ENCODE results near the gene IL3. TPM values are rescaled to one million over a fixed set of nuclear protein-coding genes. Genes with fewer than 3 reads are reported as not detected.

The IL3 gene
- total and polyA plus RNA-seq, 9 of the 15 experiments (the other 6 are each of a cell fraction or from before 2014, with no cell fraction given): not detected

DNA sequence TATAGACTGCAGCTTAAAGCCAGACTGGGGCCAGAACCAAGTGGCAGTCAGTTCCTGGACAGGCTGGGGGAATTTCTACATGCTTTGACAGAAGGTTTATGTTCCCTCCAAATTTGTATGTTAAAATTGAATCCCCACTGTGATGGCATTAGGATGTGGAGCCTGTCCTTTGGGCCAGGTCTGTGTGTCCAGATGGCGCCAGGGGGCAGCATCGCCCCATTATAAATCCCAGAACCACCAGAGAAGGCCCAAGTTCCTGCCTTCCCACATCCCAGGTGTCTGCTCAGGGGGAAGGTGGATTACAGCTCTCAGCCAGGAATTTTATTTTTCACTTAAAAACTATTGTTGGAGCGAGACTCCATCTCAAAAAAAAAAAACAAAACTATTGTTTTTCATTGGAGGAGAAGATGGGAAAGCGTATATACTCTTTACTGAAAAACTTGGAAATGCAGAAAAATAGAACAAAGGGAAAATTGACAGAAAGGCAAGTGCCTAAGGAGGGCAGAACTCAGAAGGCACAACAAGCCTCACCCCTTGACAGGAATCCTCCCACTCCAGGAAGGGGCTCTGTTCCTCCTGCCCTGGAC, 5.0 kb downstream of the IL3 start (continued):
- TF ChIP-seq SP1 (CRISPR knock-in tag; IDR thresholded peaks at IDR 0.05): no peak
- TF ChIP-seq, protein P1, sequence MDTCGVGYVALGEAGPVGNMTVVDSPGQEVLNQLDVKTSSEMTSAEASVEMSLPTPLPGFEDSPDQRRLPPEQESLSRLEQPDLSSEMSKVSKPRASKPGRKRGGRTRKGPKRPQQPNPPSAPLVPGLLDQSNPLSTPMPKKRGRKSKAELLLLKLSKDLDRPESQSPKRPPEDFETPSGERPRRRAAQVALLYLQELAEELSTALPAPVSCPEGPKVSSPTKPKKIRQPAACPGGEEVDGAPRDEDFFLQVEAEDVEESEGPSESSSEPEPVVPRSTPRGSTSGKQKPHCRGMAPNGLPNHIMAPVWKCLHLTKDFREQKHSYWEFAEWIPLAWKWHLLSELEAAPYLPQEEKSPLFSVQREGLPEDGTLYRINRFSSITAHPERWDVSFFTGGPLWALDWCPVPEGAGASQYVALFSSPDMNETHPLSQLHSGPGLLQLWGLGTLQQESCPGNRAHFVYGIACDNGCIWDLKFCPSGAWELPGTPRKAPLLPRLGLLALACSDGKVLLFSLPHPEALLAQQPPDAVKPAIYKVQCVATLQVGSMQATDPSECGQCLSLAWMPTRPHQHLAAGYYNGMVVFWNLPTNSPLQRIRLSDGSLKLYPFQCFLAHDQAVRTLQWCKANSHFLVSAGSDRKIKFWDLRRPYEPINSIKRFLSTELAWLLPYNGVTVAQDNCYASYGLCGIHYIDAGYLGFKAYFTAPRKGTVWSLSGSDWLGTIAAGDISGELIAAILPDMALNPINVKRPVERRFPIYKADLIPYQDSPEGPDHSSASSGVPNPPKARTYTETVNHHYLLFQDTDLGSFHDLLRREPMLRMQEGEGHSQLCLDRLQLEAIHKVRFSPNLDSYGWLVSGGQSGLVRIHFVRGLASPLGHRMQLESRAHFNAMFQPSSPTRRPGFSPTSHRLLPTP (IDR thresholded peaks at IDR 0.05; ENCODE audit: borderline replicate concordance, extremely low read depth, insufficient read length): no peak
- TF ChIP-seq, protein P2, sequence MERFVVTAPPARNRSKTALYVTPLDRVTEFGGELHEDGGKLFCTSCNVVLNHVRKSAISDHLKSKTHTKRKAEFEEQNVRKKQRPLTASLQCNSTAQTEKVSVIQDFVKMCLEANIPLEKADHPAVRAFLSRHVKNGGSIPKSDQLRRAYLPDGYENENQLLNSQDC (CRISPR knock-in tag; IDR thresholded peaks at IDR 0.05): no peak
- no peak for TF ChIP-seq EWSR1 (IDR thresholded peaks at IDR 0.05; ENCODE audit: borderline replicate concordance, low read depth, partially characterized antibody)
- TF ChIP-seq KDM4B (IDR thresholded peaks at IDR 0.05; ENCODE audit: borderline replicate concordance in 2 of 2, low read depth in 1 of 2): no peak
- TF ChIP-seq SMAD2 (IDR thresholded peaks at IDR 0.05; ENCODE audit: low read depth, low read length): no peak
- TF ChIP-seq ZNF175 (CRISPR knock-in tag; IDR thresholded peaks at IDR 0.05; ENCODE audit: low read depth): no peak
- TF ChIP-seq ZNF444 (CRISPR knock-in tag; IDR thresholded peaks at IDR 0.05): no peak
- TF ChIP-seq POLR3A (IDR thresholded peaks at IDR 0.05; ENCODE audit: borderline replicate concordance, extremely low read depth, insufficient read depth, insufficient read length): no peak
- no peak for TF ChIP-seq HDAC3 (IDR thresholded peaks at IDR 0.05; ENCODE audit: borderline replicate concordance, partially characterized antibody)
- no peak for TF ChIP-seq KLF10 (CRISPR knock-in tag; IDR thresholded peaks at IDR 0.05)
- no peak for TF ChIP-seq PHB (CRISPR knock-in tag; IDR thresholded peaks at IDR 0.05)
- no peak for TF ChIP-seq KAT7 (CRISPR knock-in tag; IDR thresholded peaks at IDR 0.05; ENCODE audit: borderline replicate concordance)
- TF ChIP-seq SETDB1 (IDR thresholded peaks at IDR 0.05; ENCODE audit: low read length): no peak
- no peak for TF ChIP-seq SIN3A (IDR thresholded peaks at IDR 0.05; ENCODE audit: borderline replicate concordance in 2 of 2, control insufficient read depth in 1 of 2, low read depth in 2 of 2, low read length in 2 of 2)
- TF ChIP-seq ELF4 (CRISPR knock-in tag; IDR thresholded peaks at IDR 0.05): no peak
- TF ChIP-seq, protein P3, sequence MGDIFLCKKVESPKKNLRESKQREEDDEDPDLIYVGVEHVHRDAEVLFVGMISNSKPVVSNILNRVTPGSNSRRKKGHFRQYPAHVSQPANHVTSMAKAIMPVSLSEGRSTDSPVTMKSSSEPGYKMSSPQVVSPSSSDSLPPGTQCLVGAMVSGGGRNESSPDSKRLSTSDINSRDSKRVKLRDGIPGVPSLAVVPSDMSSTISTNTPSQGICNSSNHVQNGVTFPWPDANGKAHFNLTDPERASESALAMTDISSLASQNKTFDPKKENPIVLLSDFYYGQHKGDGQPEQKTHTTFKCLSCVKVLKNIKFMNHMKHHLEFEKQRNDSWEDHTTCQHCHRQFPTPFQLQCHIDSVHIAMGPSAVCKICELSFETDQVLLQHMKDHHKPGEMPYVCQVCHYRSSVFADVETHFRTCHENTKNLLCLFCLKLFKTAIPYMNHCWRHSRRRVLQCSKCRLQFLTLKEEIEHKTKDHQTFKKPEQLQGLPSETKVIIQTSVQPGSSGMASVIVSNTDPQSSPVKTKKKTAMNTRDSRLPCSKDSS (IDR thresholded peaks at IDR 0.05; ENCODE audit: low read depth, partially characterized antibody): no peak
- TF ChIP-seq FOSL1 (tag; conservative IDR thresholded peaks at IDR 0.05): 0 out of 2 replicates have a peak, but pooled peaks have one; percentile 36
- TF ChIP-seq, protein P4, sequence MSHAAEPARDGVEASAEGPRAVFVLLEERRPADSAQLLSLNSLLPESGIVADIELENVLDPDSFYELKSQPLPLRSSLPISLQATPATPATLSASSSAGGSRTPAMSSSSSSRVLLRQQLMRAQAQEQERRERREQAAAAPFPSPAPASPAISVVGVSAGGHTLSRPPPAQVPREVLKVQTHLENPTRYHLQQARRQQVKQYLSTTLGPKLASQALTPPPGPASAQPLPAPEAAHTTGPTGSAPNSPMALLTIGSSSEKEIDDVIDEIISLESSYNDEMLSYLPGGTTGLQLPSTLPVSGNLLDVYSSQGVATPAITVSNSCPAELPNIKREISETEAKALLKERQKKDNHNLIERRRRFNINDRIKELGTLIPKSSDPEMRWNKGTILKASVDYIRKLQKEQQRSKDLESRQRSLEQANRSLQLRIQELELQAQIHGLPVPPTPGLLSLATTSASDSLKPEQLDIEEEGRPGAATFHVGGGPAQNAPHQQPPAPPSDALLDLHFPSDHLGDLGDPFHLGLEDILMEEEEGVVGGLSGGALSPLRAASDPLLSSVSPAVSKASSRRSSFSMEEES (CRISPR knock-in tag; IDR thresholded peaks at IDR 0.05): no peak
- no peak for TF ChIP-seq CHD4 (IDR thresholded peaks at IDR 0.05; ENCODE audit: insufficient read depth, insufficient replicate concordance, low read depth, low read length, poor library complexity, severe bottlenecking)
- no peak for TF ChIP-seq ZNF785 (CRISPR knock-in tag; IDR thresholded peaks at IDR 0.05)

Data from K562 (cell line).